Transverse colon (tissue), 4 donors: ENCODE data around the gene DGKZ. TPM values are rescaled to one million over a fixed set of nuclear protein-coding genes. Genes with fewer than 3 reads are reported as not detected.

ENCODE experiments used
- DNase-seq: peaks from one replicate; pipeline ENCODE4 v3.0.0-alpha.2; 2019
- H3K27ac ChIP-seq, 4 donors: fragments of 200-600 bp; sonication (generic); 2 replicates each; pipeline ENCODE4 v1.5.1; 2016 to 2018; ENCODE audit warnings: inconsistent platforms in 4 of 4
- H3K27me3 ChIP-seq: fragments of 200-600 bp; sonication (generic); 2 replicates; pipeline ENCODE4 v1.5.1; 2017; ENCODE audit warnings: inconsistent platforms
- H3K36me3 ChIP-seq, 4 donors: fragments of 200-600 bp; sonication (generic); 2 replicates each; pipeline ENCODE4 v1.5.1; 2017 to 2019; ENCODE audit warnings: inconsistent platforms in 4 of 4
- H3K4me1 ChIP-seq, 4 donors: fragments of 200-600 bp; sonication (generic); 2 replicates each; pipeline ENCODE4 v1.5.1; 2017 to 2020; ENCODE audit warnings: inconsistent platforms in 4 of 4
- H3K4me3 ChIP-seq, 4 donors: fragments of 200-600 bp; sonication (generic); 1 replicate in 1 of 4; 2 replicates in 3 of 4; pipeline versions ENCODE4 v1.5.1 to v1.6.1; 2017 to 2019; ENCODE audit warnings: inconsistent platforms in 4 of 4
- H3K9me3 ChIP-seq, 2 donors: fragments of 200-600 bp; sonication (generic); 2 replicates each; pipeline ENCODE4 v1.5.1; 2017 to 2019; ENCODE audit warnings: inconsistent platforms in 2 of 2
- CTCF ChIP-seq, 5 experiments: fragments of 200-600 bp in 3 of 5; fragments of 450-650 bp in 2 of 5; sonication (generic) in 3 of 5; IDR thresholded peaks; 1 replicate in 2 of 5; 2 replicates in 3 of 5; pipeline ENCODE4 v1.5.1; 2016 to 2017; ENCODE audit warnings: antibody characterized with exemption in 5 of 5, inconsistent platforms in 3 of 5, mild to moderate bottlenecking in 2 of 5, moderate library complexity in 1 of 5
- EP300 ChIP-seq: sonication (generic); formaldehyde crosslinking; IDR thresholded peaks from one replicate; pipeline ENCODE4 v1.6.1; 2017; ENCODE audit warnings: antibody characterized with exemption, low read depth
- POLR2A ChIP-seq: fragments of 450-650 bp; IDR thresholded peaks from one replicate; pipeline ENCODE4 v1.6.1; 2016; ENCODE audit warnings: antibody characterized with exemption, mild to moderate bottlenecking, moderate library complexity
- POLR2AphosphoS5 ChIP-seq, 3 donors: sonication (generic); formaldehyde crosslinking; IDR thresholded peaks; one replicate each; pipeline ENCODE4 v1.6.1; 2016; ENCODE audit warnings: antibody characterized with exemption in 3 of 3
- WGBS, 2 donors: methylation state at CpG; one replicate each; pipeline ENCODE4 v1.1.5; 2018; ENCODE audit warnings: low coverage in 1 of 2; 5-methylcytosine and 5-hydroxymethylcytosine counted together
- in situ Hi-C, 4 donors: fragments of 200-750 bp; cut with MboI; loops; one replicate each; pipeline versions ENCODE4 v1.15.0 to v1.15.1; 2017; ENCODE audit warnings: low sequenced_read_pairs in 3 of 4, low pct_ligation_motif_present in 1 of 4, low pct_unique_long_range_greater_than_20kb in 1 of 4
- intact Hi-C: fragments of 100-400 bp; cut with DNase I; formaldehyde crosslinking; loops from one replicate; pipeline ENCODE4 v1.15.1; 2023; ENCODE audit warnings: low total_unique reads
- total RNA-seq, 4 donors: library from RNA; depleted of rRNA; stranded (reverse); fragments of >200 nt; gene quantifications; one replicate each; pipeline ENCODE4 v1.1.0, GENCODE V29; 2016

Gene DGKZ
- total RNA-seq, 4 donors from 2014 or later = 56.4 to 105 (median 67.7) TPM

GRCh38 chr11:46376258-46377050 lies 29.2 kb downstream of the DGKZ start:
- TF ChIP-seq POLR2A (no peak), EP300 (no peak), POLR2AphosphoS5 (IDR thresholded peaks at IDR 0.05) (no peak), CTCF (IDR thresholded peaks at IDR 0.05) (no peak)
- Histone ChIP-seq H3K36me3 (peaks cover 0 to 16% (median 7%) of the 10 kb centered on the region in 4 donors), H3K27ac (no peak overlapping the region), H3K9me3 (no peaks in the 10 kb centered on the region), H3K27me3 (no peaks in the 10 kb centered on the region), H3K4me3 (no peak overlapping the region), H3K4me1 (peaks cover 0 to 20% (median 12%) of the 10 kb centered on the region in 4 donors)
- in situ Hi-C loops (loop anchor here in 2 of 4 donors (25.0 kb wide), 1 partner anchor 161 kb away; no protein-coding TSS in a partner anchor), intact Hi-C loops (no loop called here)
- no peak for DNase-seq
- 86% methylated on average over 18 of the region's 19 CpGs; no CpG with 5 or more reads in 1 of the 2 donors for WGBS, 2 donors

GRCh38 chr11:46377290-46377689 lies 30.0 kb downstream of the DGKZ start:
- Histone ChIP-seq H3K4me1 (peaks cover 3 to 27% (median 19%) of the 10 kb centered on the region in 4 donors), H3K9me3 (no peaks in the 10 kb centered on the region), H3K27ac (no peak overlapping the region), H3K4me3 (no peak overlapping the region), H3K27me3 (peaks cover 7% of the 10 kb centered on the region), H3K36me3 (peaks cover 0 to 16% (median 7%) of the 10 kb centered on the region in 4 donors)
- no peak for DNase-seq
- no peak for TF ChIP-seq POLR2AphosphoS5 (IDR thresholded peaks at IDR 0.05)
- TF ChIP-seq EP300 = no peak
- no peak for TF ChIP-seq CTCF (IDR thresholded peaks at IDR 0.05)
- TF ChIP-seq POLR2A = no peak
- in situ Hi-C loops = loop anchor here in 2 of 4 donors (25.0 kb wide), 1 partner anchor 160 kb away; no protein-coding TSS in a partner anchor
- intact Hi-C loops = no loop called here
- 92% methylated on average over 11 of the region's 11 CpGs; no CpG with 5 or more reads in 1 of the 2 donors for WGBS, 2 donors

GRCh38 chr11:46377831-46378230 lies 30.6 kb downstream of the DGKZ start:
- in situ Hi-C loops (loop anchor here in 2 of 4 donors (25.0 kb wide), 1 partner anchor 159 kb away; no protein-coding TSS in a partner anchor), intact Hi-C loops (no loop called here)
- peaks cover 8 to 33% (median 24%) of the 10 kb centered on the region in 4 donors for H3K4me1 ChIP-seq
- DNase-seq = no peak
- peaks cover 0 to 16% (median 7%) of the 10 kb centered on the region in 4 donors for H3K36me3 ChIP-seq
- no peaks in the 10 kb centered on the region for H3K9me3 ChIP-seq
- no peak overlapping the region for H3K4me3 ChIP-seq
- peaks cover 12% of the 10 kb centered on the region for H3K27me3 ChIP-seq
- WGBS, 2 donors = 100% methylated on average over 1 to 5 of the region's 5 CpGs
- H3K27ac ChIP-seq = no peak overlapping the region
- TF ChIP-seq EP300 (no peak), POLR2AphosphoS5 (IDR thresholded peaks at IDR 0.05) (no peak), CTCF (IDR thresholded peaks at IDR 0.05) (no peak), POLR2A (no peak)

- Histone ChIP-seq H3K4me1 (peaks cover 9 to 35% (median 25%) of the 10 kb centered on the region in 4 donors), H3K4me3 (no peak overlapping the region), H3K27me3 (peaks cover 16% of the 10 kb centered on the region), H3K9me3 (no peaks in the 10 kb centered on the region), H3K36me3 (peaks cover 0 to 16% (median 7%) of the 10 kb centered on the region in 4 donors), H3K27ac (no peak overlapping the region)
- 92% methylated on average over 10 of the region's 10 CpGs; no CpG with 5 or more reads in 1 of the 2 donors for WGBS, 2 donors
- TF ChIP-seq POLR2A = no peak
- in situ Hi-C loops = loop anchor here in 2 of 4 donors (25.0 kb wide), 1 partner anchor 159 kb away; no protein-coding TSS in a partner anchor
- DNase-seq = no peak
- intact Hi-C loops = no loop called here
Observed at GRCh38 chr11:46378296-46378695, 31.0 kb downstream of the DGKZ start.
